Loucy (cell line): ENCODE measurements around the gene ZMYND8.
"Not testable (repeated sequence)": the region's sequence is repeated elsewhere in the genome, so short reads cannot be mapped to it uniquely, and the experiment has no call there.

ENCODE experiments used
- H2AFZ ChIP-seq: fragments of 200-600 bp; sonication (generic); 2 replicates; pipeline ENCODE4 v1.6.0; 2016; ENCODE audit warnings: antibody characterized with exemption, mild to moderate bottlenecking, low read length, moderate library complexity
- H3F3A ChIP-seq: fragments of 200-600 bp; 2 replicates; pipeline ENCODE4 v1.6.0; 2016; ENCODE audit warnings: antibody characterized with exemption, low read depth, mild to moderate bottlenecking
- H3K27me3 ChIP-seq: fragments of 200-600 bp; sonication (generic); 2 replicates; pipeline ENCODE4 v1.6.1; 2014; ENCODE audit warnings: low read length, mild to moderate bottlenecking; ENCODE audit not compliant: insufficient read depth, poor library complexity, severe bottlenecking
- H3K36me3 ChIP-seq: fragments of 200-600 bp; sonication (generic); 2 replicates; pipeline ENCODE4 v1.6.1; 2016; ENCODE audit warnings: low read length; ENCODE audit not compliant: insufficient read depth
- H3K4me1 ChIP-seq: fragments of 200-600 bp; sonication (generic); 2 replicates; pipeline ENCODE4 v1.5.1; 2014; ENCODE audit warnings: low read length, mild to moderate bottlenecking; ENCODE audit not compliant: insufficient read depth, poor library complexity, severe bottlenecking
- H3K4me2 ChIP-seq: fragments of 200-600 bp; sonication (generic); 2 replicates; pipeline ENCODE4 v1.6.0; 2014; ENCODE audit warnings: antibody characterized with exemption, low read length, low read depth, mild to moderate bottlenecking; ENCODE audit not compliant: poor library complexity, severe bottlenecking
- H3K4me3 ChIP-seq: fragments of 200-600 bp; sonication (generic); 2 replicates; pipeline ENCODE4 v1.5.1; 2014; ENCODE audit warnings: low read length, mild to moderate bottlenecking, mixed read lengths; ENCODE audit not compliant: poor library complexity, severe bottlenecking
- H3K79me2 ChIP-seq: fragments of 200-600 bp; sonication (generic); 2 replicates; pipeline ENCODE4 v1.6.1; 2014; ENCODE audit warnings: low read length; ENCODE audit not compliant: insufficient read depth
- H3K9ac ChIP-seq: fragments of 200-600 bp; sonication (generic); 2 replicates; pipeline ENCODE4 v1.6.0; 2014; ENCODE audit warnings: mild to moderate bottlenecking, low read depth, low read length, moderate library complexity; ENCODE audit not compliant: poor library complexity, severe bottlenecking
- H3K9me2 ChIP-seq: fragments of 200-600 bp; sonication (generic); replicated peaks from 2 replicates; pipeline ENCODE4 v1.6.1; 2016; ENCODE audit warnings: low read depth, low read length, mixed read lengths
- H3K9me3 ChIP-seq: fragments of 200-600 bp; sonication (generic); 2 replicates; pipeline ENCODE4 v1.6.1; 2014; ENCODE audit warnings: mild to moderate bottlenecking, antibody characterized with exemption, low read length, low read depth; ENCODE audit not compliant: insufficient read depth
- H4K20me1 ChIP-seq: fragments of 200-600 bp; sonication (generic); 2 replicates; pipeline ENCODE4 v1.6.0; 2014; ENCODE audit warnings: antibody characterized with exemption, low read length, mild to moderate bottlenecking; ENCODE audit not compliant: insufficient read depth, poor library complexity, severe bottlenecking
- CTCF ChIP-seq: fragments of 200-600 bp; sonication (generic); conservative IDR thresholded peaks from 2 replicates; pipeline ENCODE4 v1.5.1; 2014; ENCODE audit warnings: mild to moderate bottlenecking, antibody characterized with exemption, low read length
- EZH2phosphoT487 ChIP-seq: fragments of 200-600 bp; IDR thresholded peaks from 2 replicates; pipeline ENCODE4 v1.6.1; 2018; ENCODE audit warnings: antibody characterized with exemption, mild to moderate bottlenecking, moderate library complexity, borderline replicate concordance

The ZMYND8 gene

GRCh38 chr20:47241345-47241781 lies 115.1 kb downstream of the ZMYND8 start:
- Histone ChIP-seq H3K79me2 (peaks cover 14% of the 10 kb centered on the region; the same call in 1 of the 2 replicates), H4K20me1 (peaks cover 8% of the 10 kb centered on the region), H3F3A (no peaks in the 10 kb centered on the region; the same call in 1 of the 2 replicates), H3K4me2 (no peak overlapping the region), H3K9me2 (no peaks in the 10 kb centered on the region), H3K9me3 (no peaks in the 10 kb centered on the region), H3K9ac (no peak overlapping the region), H3K4me3 (no peak overlapping the region), H3K36me3 (peaks cover 90% of the 10 kb centered on the region), H3K27me3 (no peaks in the 10 kb centered on the region), H3K4me1 (no peaks in the 10 kb centered on the region), H2AFZ (no peak overlapping the region)
- TF ChIP-seq CTCF (no peak), EZH2phosphoT487 (no peak)

- H3K4me3 ChIP-seq, H3K9ac ChIP-seq, H2AFZ ChIP-seq, H4K20me1 ChIP-seq, H3F3A ChIP-seq, H3K27me3 ChIP-seq, H3K4me2 ChIP-seq, H3K4me1 ChIP-seq, H3K9me3 ChIP-seq, H3K9me2 ChIP-seq: not testable (repeated sequence)
- H3K79me2 ChIP-seq = peaks cover 14% of the 10 kb centered on the region; the same call in 1 of the 2 replicates
- peaks cover 90% of the 10 kb centered on the region for H3K36me3 ChIP-seq
These were observed 116.4 kb downstream of the ZMYND8 start for GRCh38 chr20:47240096-47240495.

- H3F3A ChIP-seq = no peaks in the 10 kb centered on the region; the same call in 1 of the 2 replicates
- H3K9ac ChIP-seq = no peak overlapping the region
- H3K79me2 ChIP-seq = peaks cover 14% of the 10 kb centered on the region; the same call in 1 of the 2 replicates
- TF ChIP-seq EZH2phosphoT487 (no peak), CTCF (no peak)
- H3K4me2 ChIP-seq = no peak overlapping the region
- H3K4me3 ChIP-seq = no peak overlapping the region
- no peaks in the 10 kb centered on the region for H3K4me1 ChIP-seq
- no peaks in the 10 kb centered on the region for H3K27me3 ChIP-seq
- no peaks in the 10 kb centered on the region for H3K9me3 ChIP-seq
- H3K36me3 ChIP-seq = peaks cover 89% of the 10 kb centered on the region
- no peak overlapping the region for H2AFZ ChIP-seq
- no peaks in the 10 kb centered on the region for H3K9me2 ChIP-seq
- peaks cover 8% of the 10 kb centered on the region for H4K20me1 ChIP-seq
These were observed 116.8 kb downstream of the ZMYND8 start for GRCh38 chr20:47239719-47240067.
